Muscle layer of colon (tissue), 2 donors: ENCODE measurements around the gene PAX9.

Source experiments
- H3K27ac ChIP-seq: one replicate; pipeline ENCODE4 v1.7.0; 2013; ENCODE audit warnings: low read depth, mild to moderate bottlenecking, low read length, moderate library complexity
- H3K27me3 ChIP-seq, 2 donors: one replicate each; pipeline ENCODE4 v1.7.0; 2013; ENCODE audit warnings: low read length in 2 of 2, mild to moderate bottlenecking in 2 of 2; ENCODE audit not compliant: insufficient read depth in 2 of 2, control insufficient read depth in 1 of 2
- H3K36me3 ChIP-seq: one replicate; pipeline ENCODE4 v1.7.0; 2013; ENCODE audit warnings: mild to moderate bottlenecking, low read length; ENCODE audit not compliant: insufficient read depth
- H3K4me1 ChIP-seq: one replicate; pipeline ENCODE4 v1.7.0; 2013; ENCODE audit warnings: mild to moderate bottlenecking, low read length; ENCODE audit not compliant: insufficient read depth
- H3K4me3 ChIP-seq, 2 donors: one replicate each; pipeline ENCODE4 v1.7.0; 2013; ENCODE audit warnings: low read length in 2 of 2, low read depth in 1 of 2, mild to moderate bottlenecking in 1 of 2, moderate library complexity in 1 of 2
- H3K9ac ChIP-seq: one replicate; pipeline ENCODE4 v1.7.0; 2013; ENCODE audit warnings: low read length
- H3K9me3 ChIP-seq: one replicate; pipeline ENCODE4 v1.7.0; 2013; ENCODE audit warnings: mild to moderate bottlenecking, low read length
- donor health status: abdominal sarcoma.
- donor health status: Adenocarcinoma of cecum.

PAX9 gene

DNA sequence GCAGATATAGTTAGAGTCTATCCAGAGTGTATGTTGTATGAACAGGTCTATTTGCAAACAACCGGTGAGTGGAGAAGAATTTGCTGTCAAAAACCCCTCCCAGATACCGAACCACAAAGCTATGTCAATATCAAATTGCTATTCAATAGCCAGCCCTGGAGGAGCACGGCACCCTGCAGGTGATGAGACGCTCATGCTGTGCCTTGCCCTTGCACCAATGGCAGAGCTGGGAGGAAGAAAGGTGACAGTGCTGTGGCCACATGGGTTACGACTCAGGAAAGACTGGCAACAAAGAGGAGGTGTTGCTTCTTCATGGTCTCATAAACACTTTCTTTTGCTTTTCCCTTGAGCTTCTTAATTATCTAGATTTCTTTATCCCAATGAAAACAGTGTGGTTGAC lies 55.7 kb downstream of the PAX9 start:
- Histone ChIP-seq H3K4me3 (no peak overlapping the region), H3K27me3 (no peaks in the 10 kb centered on the region), H3K27ac (no peak overlapping the region), H3K4me1 (no peaks in the 10 kb centered on the region), H3K36me3 (no peaks in the 10 kb centered on the region), H3K9ac (no peak overlapping the region), H3K9me3 (no peaks in the 10 kb centered on the region)

DNA sequence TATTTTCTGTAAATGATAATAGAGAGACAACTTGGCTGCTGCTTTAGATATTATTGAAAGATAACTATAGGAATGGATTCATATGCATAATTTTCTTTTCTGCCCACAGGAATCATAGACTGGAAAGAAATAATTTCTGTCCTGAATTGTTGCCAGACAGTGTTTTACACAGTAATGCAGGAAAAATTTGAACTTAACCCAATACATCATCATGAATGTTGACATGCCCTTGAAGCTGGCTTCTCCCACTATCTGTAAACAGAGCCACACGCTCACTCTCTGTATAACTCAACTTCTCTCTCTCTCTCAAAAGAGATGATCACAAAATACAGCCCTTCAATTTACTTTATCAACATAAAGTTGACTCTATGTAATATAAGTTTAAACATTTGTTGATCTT lies 56.6 kb downstream of the PAX9 start:
- Histone ChIP-seq H3K36me3 (no peaks in the 10 kb centered on the region), H3K27ac (no peak overlapping the region), H3K4me1 (no peaks in the 10 kb centered on the region), H3K4me3 (no peak overlapping the region), H3K9me3 (no peaks in the 10 kb centered on the region), H3K9ac (no peak overlapping the region), H3K27me3 (no peaks in the 10 kb centered on the region)

DNA sequence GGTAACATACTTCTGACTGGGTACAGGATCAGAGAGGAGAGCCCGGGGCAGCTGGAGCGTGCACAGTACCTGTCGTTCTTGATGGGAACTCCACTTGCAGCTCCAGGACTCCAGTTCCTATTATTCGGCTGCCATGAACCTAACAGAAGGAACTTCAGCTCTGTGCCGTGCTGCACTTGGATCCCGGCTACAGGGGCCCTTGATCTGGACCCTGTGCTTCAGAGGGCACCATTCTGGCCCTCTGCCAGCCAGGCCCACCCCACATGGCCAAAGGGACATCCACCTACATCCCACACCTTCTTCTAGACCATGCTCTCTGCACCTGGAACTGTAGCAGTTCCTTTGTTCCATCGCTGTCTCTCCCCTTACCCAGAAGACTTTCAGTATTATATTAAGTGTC lies 58.2 kb downstream of the PAX9 start:
- H3K9me3 ChIP-seq, result no peaks in the 10 kb centered on the region
- no peaks in the 10 kb centered on the region for H3K4me1 ChIP-seq
- no peaks in the 10 kb centered on the region for H3K36me3 ChIP-seq
- no peaks in the 10 kb centered on the region for H3K27me3 ChIP-seq
- no peak overlapping the region for H3K4me3 ChIP-seq
- no peak overlapping the region for H3K9ac ChIP-seq
- H3K27ac ChIP-seq, result no peak overlapping the region

- no peaks in the 10 kb centered on the region for H3K36me3 ChIP-seq
These were observed 59.0 kb downstream of the PAX9 start for GRCh38 chr14:36720657-36721056.

GRCh38 chr14:36721877-36722276 lies 60.2 kb downstream of the PAX9 start:
- H3K9me3 ChIP-seq, result no peaks in the 10 kb centered on the region
- H3K9ac ChIP-seq, result no peak overlapping the region
- no peaks in the 10 kb centered on the region for H3K36me3 ChIP-seq
- no peaks in the 10 kb centered on the region for H3K4me1 ChIP-seq
- H3K27ac ChIP-seq, result no peak overlapping the region
- H3K4me3 ChIP-seq, result no peak overlapping the region
- H3K27me3 ChIP-seq, result no peaks in the 10 kb centered on the region

More at GRCh38 chr14:36720657-36721056, 59.0 kb downstream of the PAX9 start:
- Histone ChIP-seq H3K27ac (no peak overlapping the region), H3K9ac (no peak overlapping the region), H3K27me3 (no peaks in the 10 kb centered on the region), H3K4me3 (no peak overlapping the region), H3K4me1 (no peaks in the 10 kb centered on the region), H3K9me3 (no peaks in the 10 kb centered on the region)

GRCh38 chr14:36723530-36723929 lies 61.9 kb downstream of the PAX9 start:
- Histone ChIP-seq H3K4me3 (no peak overlapping the region), H3K36me3 (no peaks in the 10 kb centered on the region), H3K27me3 (no peaks in the 10 kb centered on the region), H3K4me1 (no peaks in the 10 kb centered on the region), H3K9ac (no peak overlapping the region), H3K27ac (no peak overlapping the region), H3K9me3 (no peaks in the 10 kb centered on the region)

- Histone ChIP-seq H3K27ac (no peak overlapping the region), H3K9me3 (no peaks in the 10 kb centered on the region), H3K4me3 (no peak overlapping the region), H3K36me3 (no peaks in the 10 kb centered on the region), H3K4me1 (no peaks in the 10 kb centered on the region), H3K27me3 (no peaks in the 10 kb centered on the region), H3K9ac (no peak overlapping the region)
These were observed 62.5 kb downstream of the PAX9 start for GRCh38 chr14:36724162-36724561.

DNA sequence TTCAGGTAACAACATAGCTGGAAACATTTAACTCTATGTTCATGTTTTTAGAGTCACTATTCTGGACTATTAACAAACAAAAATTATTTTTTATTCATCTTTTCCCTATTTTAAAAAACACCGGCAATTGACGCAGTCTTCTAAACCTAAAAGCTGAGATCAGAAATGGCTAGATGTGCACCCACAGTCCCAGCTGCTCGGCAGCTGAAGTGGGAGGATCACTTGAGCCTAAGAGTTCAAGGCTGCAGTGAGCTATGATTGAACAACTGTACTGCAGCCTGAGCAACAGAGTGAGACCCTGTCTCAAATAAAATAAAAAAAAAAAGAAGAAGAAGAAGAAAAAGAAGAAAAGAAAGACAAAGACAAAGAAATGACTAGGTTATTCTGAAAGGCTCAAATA lies 64.5 kb downstream of the PAX9 start:
- Histone ChIP-seq H3K27me3 (no peaks in the 10 kb centered on the region), H3K4me1 (no peaks in the 10 kb centered on the region), H3K9ac (no peak overlapping the region), H3K27ac (no peak overlapping the region), H3K4me3 (no peak overlapping the region), H3K9me3 (no peaks in the 10 kb centered on the region), H3K36me3 (no peaks in the 10 kb centered on the region)
